ENCODE results near the gene CDH23.

CDH23 gene

DNA sequence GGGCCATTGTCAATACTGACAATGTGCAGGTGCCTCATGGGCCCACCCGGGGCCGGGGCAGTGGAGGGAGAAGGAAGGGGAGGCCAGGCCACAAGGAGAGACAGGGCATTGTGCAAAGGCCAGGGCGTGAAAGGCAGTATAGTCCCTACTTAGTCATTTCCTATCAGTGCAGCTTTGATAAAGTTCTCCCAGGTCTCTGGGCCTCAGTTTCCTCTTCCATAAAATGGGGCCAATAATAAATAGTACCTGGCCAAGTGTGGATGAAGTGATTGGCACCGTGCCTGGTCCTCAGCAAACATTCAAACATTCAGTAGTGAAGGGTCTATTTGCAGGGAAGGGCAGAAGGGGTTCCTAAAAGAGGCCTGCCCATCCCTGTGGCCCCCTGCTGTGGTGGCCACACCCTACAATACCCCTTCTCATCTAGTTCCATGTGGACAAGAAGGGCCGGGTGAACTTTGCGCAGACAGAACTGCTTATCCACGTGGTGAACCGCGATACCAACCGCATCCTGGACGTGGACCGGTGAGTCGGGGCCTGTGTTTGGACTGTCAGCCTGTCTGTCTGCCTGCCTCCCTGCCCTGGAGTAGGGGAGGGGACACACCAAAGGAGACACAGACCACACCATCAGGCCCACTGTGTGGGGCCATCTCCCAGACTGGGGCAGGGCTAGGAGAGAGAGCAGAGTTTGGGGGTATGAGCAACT lies 413.5 kb downstream of the CDH23 start:
- no peak for DNase-seq

- no peak for DNase-seq
These were observed 414.6 kb downstream of the CDH23 start for GRCh38 chr10:71811351-71811750.

DNA sequence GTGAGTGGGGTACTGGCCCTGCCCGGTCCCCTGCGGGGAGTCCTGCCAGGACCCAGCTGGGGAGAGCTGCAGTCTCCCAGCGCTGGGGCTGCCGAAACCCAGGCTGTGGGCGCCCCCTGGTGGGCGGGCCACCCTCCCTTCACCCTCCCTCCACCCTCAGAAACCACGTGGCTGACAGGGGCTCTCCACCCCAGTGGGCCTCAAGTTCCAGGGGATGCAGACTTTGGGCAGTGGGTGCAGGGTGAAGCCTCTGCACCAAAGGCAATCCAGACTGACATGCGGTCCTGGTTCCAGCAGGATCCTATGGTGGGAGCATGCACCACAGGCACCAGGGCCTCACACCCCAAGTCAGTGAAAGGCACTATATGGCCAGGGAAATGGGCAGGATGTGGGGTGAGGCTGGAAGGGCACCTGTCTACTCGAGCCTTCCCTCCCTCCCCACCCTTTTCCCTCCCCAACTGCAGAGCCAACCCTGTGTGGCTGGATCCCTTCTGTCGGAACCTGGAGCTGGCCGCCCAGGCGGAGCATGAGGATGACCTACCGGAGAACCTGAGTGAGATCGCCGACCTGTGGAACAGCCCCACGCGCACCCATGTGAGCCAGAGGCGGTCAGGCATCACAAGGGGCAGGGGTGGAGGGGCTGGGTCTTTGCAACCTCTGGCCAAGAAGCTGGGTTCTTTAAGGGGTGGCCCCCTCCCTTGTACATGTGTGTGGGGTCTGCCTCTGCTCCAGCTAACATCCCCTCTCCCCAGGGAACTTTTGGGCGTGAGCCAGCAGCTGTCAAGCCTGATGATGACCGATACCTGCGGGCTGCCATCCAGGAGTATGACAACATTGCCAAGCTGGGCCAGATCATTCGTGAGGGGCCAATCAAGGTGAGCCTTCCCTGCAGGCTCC lies 415.5 kb downstream of the CDH23 start:
- peak; percentile 74 to 78 for DNase-seq

DNA sequence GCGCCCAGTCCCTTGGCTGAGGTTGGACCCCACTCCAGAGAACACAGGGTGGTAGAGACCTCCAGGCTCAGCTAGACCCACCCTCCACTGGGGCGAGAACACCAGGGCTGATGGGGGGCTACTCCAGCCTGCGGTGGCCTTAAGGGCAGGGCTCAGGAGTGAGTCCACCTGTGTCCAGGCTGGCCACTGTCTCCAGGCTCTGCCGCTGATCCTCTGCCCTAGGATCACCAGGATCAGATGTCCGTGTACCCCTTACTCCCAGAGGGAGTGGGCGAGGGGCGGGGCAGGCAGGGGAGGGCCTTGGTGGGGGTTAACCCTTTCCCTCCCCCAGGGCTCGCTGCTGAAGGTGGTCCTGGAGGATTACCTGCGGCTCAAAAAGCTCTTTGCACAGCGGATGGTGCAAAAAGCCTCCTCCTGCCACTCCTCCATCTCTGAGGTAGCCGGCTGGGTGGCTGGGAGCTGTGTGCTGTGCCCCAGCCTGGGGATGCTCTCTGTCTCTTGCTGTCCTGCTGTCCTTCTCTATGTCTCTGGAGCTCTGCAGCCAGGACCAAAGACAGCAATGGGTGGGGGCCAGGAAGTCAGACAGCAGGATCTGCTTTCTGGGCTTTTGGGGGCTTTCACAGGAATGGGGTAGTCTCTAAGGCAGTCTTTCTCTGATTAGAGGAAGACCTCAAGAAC lies 416.3 kb downstream of the CDH23 start:
- DNase-seq, result no peak

DNA sequence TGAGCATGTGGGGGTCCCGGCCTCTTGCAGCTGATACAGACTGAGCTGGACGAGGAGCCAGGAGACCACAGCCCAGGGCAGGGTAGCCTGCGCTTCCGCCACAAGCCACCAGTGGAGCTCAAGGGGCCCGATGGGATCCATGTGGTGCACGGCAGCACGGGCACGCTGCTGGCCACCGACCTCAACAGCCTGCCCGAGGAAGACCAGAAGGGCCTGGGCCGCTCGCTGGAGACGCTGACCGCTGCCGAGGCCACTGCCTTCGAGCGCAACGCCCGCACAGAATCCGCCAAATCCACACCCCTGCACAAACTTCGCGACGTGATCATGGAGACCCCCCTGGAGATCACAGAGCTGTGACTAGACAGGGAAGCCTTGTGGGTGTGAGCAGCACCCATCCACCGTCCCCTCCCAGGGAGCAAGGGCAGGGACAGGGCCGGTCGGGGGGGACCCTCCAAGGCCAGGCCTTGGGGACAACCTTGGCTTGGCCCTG lies 418.2 kb downstream of the CDH23 start:
- no peak for DNase-seq

DNA sequence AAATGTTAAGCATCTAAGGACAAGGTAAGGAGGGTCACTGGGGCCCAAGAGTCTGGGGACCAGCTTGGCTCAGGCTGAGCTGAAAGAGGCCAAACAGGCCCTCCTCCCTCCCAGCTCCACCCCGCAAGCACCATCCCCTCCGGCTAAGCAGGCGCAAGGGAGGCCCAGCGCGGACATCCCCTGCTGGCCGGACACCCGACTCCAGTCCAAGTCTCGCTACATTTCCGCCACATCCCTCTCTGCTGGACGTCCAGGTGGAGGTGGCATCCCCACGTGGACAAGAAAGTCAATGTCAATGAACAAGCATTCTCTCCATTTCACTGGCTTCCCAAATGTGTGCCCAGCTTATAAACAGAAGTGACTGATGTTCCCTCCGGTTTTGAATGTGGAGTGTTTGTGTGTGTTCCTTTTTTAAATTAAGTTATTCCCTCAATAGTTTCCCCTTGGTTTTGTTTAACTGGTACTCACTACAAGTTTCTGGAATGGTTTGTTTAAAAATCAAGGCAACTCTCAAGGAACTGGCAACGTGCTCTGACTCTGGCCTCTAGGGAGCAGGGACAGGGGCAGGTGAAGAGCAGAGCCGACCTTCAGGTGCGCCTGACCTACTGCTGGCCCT lies 418.9 kb downstream of the CDH23 start:
- DNase-seq, result no peak

DNA sequence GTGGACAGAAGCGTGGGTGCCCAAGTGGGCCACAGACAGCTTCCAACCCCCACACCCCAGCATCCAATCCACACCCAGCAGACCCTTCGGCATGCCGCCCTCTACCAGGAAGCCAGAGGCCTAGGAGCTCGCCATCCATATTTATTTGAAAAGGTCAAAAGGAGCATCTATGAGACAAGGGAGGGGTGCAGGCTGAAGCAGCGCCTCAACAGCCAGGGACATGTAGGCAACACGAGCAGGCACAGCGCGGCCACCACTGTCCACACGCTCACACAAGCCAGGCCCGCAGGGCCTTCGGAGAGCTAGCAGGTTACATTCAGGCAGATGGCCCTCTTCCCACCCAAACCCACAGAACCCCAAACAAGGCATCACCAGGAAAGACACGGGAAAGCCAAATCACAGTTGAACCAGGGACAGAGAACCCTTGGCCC lies 419.7 kb downstream of the CDH23 start:
- DNase-seq, result no peak

- DNase-seq, result no peak
These were observed 420.4 kb downstream of the CDH23 start for GRCh38 chr10:71816936-71817618.

GRCh38 chr10:71817831-71818655 lies 421.3 kb downstream of the CDH23 start:
- DNase-seq, result peak in 1 of 2 donors; percentile 64

DNA sequence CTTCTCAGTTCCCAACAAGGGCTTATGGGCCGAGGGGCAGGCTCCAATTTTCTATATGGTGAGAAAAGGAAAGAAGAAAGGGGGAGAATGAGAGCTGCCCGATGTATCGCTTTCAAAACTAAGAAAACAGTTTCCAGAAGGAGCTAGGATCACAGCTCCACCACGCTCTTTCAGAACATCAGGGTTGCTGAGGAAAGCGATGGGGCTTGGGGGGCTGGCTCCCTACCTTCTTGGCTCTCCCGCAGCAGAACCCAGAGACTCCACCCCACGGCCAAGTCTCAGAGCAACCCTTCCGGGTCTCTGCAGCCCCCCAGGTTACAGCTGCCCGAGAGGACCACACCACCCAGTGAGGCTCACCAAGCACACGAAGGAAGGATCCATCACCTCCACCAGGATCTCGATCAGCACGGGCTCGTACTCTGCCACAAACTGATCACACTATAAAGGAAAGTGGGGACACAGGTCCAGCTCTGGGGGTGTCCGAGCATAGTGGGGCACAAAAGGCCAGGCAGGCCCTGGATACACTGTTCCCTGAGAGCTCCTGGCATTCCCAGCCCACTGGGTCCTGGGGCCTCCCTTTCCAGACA lies 422.0 kb downstream of the CDH23 start:
- no peak for DNase-seq

GRCh38 chr10:71819441-71819861 lies 422.7 kb downstream of the CDH23 start:
- no peak for DNase-seq

- DNase-seq, result no peak
These were observed 423.3 kb downstream of the CDH23 start for GRCh38 chr10:71819985-71820384.

GRCh38 chr10:71820966-71821365 lies 424.2 kb downstream of the CDH23 start:
- DNase-seq, result no peak

DNA sequence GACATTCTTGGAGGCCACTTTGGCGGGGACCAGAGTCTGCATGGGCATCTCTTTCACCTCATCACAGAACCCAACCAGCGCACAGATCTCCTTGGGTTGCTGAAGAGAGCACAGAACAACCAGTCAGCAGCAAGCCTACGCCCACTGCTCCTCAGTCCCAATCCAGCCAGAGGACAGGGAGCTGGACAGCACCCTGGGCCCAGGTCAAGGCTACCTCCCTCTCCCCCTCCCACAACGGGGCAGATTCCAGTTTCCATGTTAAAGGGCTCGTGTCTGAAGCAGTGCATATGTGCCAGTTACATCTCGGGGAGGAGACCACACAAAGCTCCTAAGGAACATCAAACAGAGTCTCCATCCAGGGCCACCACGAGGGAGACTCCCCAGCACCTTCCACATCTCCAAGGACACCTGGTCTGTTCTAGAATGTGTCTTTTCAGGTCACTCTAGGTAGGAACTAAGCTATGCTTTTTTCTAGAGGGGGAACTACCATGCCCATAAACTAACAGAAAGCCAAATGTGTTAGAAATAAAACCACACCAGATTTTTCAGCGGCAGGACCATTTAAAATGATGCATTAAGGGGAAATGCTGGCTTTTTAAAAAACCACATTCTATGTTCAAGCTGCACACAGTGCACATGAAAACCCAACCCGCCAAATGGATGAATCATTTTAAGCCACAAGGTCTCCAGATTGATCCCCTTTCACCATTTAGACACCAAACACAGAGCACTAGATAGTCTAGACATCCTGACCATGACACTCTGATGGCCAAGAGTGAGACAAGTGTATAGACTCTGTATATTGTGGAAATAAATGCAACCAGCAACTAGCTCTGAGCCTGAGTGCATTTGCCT lies 425.4 kb downstream of the CDH23 start:
- no peak for DNase-seq

DNA sequence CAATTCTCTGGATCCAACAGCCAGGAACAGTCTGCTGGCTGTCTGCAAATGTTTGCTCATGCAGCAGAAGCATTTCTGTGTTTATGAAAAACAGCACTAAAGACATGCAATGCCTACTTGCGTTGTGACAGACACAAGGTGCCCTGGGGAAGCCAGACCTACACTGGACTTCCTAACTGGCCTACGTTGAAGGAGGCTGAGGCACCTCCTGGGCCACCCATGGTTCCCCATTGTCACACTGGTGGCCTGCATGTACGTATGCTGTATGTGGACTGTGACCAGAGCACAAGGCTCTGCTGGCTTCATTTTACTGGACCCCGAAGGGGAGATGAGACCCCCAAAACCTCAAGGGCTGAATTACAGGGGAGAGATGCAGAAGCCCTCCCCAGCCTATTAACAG lies 426.6 kb downstream of the CDH23 start:
- no peak for DNase-seq

DNA sequence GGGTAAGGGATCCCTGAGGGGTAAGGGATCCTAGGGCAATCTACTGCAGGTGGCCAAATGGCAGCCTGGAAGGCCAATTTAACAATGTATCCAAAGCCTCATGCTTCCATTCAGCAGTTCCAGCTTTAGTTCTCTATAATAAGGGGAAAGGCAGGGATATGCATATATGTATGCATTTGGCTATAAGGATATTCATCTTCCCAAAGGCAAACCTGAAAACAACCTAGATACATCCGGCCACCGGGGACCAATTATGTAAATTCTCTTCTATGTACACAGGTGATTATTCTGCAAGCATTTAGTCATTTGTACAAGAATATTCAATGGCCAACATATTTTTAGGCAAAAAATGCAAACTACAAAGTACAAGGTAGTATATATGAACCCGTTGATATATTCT lies 427.6 kb downstream of the CDH23 start:
- no peak for DNase-seq

DNA sequence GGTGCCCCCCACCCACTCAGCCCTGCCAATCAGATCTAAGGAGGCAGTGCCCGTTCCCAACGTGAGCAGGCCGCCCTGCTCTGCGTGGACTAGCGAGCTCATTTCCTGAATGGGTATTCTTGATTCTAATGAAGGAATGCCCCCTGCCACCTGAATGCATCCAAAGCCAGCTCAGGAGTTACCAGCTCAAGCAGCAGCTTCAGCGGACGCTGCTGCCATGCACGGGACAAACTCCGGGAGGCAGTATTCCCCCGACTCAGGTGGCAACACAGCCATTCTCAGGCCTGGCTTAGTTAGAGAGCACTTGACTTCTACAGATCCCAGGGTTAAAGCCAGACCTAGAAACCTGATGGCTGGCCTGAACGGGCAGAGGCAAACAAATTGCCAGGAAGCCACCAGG lies 428.5 kb downstream of the CDH23 start:
- DNase-seq, result no peak

DNA sequence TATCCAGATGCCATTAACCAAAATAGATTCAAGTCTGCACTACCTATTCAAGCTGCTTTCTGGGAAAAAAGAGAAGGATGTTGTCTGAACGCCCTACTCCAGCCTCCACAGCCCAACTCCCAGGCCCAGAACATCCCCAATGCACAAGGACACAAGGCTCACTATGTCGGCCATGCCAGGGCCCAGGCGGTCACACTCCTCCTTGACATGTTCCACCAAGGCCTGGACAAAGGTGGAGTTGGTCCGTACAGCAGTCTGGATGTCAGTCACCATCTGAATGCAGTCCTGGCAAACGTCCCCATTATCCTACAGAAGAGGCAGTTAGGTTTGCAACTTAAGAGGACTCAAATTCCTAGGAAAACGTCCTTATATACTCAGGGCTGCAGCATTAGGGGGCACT lies 431.1 kb downstream of the CDH23 start:
- no peak for DNase-seq

DNA sequence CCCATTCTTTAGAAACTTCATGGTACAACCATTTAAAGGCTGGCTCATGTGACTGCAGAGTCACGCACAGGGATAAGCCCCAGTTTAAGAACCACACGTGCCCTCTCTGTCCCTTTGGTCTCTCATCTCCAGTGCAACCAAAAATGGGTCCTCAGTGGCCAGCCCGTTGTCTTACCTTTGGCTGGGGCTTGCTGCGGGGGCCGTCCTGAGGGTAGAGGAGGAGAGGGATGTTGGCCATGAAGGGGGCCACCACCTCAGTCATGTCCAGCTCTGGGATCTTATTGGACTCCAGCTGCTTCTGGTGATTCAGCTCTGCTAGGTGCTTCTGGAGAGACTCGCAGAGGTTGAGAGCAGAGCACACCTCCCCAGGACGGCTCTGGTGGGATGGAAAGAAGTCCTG lies 432.0 kb downstream of the CDH23 start:
- no peak for DNase-seq

- DNase-seq, result peak; percentile 15 to 83
These were observed 432.5 kb downstream of the CDH23 start for GRCh38 chr10:71829171-71829570.
